Measurements from ENCODE around the gene EGLN3.
"Not testable (repeated sequence)": the region's sequence is repeated elsewhere in the genome, so short reads cannot be mapped to it uniquely, and the experiment has no call there.

The EGLN3 gene

DNA sequence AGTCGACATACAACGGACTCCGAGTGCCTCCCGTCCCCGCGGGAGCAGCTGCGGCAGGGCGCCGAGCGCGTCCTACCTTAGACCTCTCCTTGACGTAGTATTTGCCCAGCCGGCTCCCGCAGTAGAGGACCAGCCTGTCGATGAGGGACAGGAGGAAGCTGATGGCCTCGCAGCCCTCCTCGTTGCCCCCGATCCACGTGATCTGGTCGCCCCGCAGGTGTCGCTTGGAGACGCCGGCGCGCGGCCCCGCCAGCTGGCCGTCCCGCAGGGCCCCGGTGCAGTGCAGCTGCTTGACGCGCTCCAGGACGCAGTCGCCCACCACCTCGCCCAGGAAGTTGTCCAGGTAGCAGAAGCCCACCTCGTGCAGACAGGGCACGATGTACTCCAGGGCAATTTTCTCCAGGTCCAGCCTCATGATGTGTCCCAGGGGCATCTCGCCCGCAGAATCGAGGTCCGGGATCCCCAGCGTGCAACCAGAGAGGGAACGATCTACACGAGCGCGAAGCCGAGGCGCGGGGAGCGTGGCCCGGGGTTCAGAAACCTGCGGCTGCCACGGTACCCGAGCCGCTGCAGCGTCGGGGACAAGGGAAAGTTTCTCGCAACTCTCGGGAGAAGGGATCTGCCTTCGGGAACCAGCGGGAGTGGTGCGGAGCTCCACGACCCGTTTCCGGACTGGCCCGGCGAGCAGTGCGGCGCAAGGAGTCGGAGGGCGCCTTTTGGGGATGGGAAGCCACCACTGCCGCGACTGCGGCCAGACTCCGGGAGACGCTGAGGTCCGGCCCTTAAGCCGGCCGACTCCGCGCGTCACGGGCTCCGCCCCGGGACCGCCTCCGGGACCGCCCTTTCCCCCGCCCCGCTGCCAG lies at the start of gene EGLN3:
Gene EGLN3 (minus strand): TSS at position 755 of the 863 bp plus-strand sequence. CDS start 322 bp downstream, at position 433.
- DNase-seq: peak; percentile 79

DNA sequence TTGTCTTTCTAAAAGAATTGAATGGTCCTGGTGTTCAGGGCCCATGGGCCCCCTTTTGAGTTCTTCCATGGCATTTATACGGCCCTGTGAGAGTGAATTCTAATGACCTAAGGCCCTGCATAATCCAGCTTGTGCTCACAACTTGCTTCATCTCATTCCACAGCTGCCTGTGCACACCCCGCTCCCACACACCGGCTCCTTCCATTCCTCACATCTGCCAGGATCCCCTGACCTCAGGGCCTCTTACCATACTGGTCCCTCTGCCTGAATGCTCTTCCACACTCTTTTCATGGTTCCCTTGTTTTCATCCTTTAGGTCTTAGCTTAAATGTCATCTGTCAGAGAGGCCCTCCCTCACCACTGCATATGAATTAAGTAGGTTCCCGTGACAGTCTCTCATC lies 49.5 kb upstream of the EGLN3 start:
- DNase-seq: no peak

DNA sequence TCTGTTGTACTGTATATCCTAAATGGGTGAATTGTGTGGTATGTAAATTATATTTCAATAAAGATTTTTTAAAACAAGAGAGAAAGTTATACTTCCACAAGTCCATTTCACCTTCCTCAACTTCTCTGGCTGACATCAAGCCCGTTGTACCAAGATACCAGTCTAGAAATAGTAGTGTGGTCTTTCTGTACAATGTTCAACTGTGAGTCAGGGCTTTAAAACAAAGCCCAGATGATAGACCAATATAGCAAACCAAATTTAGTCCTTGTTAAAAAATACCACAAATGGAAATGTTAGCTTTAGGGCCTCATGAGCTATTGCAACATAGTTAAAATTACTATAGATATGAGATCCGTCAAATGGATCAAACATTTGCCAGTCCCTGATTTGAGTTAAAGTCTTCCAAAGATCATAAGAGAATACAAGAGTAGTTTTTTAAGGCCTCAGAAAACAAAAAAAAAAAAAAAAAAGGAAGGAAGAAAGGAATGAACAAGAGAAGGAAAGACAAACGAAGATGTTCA lies 49.0 kb upstream of the EGLN3 start:
- DNase-seq: no peak

- no peak for DNase-seq
These were observed 46.7 kb upstream of the EGLN3 start for GRCh38 chr14:33997611-33998010.

- DNase-seq: no peak
These were observed 45.6 kb upstream of the EGLN3 start for GRCh38 chr14:33996462-33996861.

- DNase-seq: no peak
These were observed 42.4 kb upstream of the EGLN3 start for GRCh38 chr14:33993246-33993645.

GRCh38 chr14:33992274-33993007 lies 41.6 kb upstream of the EGLN3 start:
- no peak for DNase-seq

DNA sequence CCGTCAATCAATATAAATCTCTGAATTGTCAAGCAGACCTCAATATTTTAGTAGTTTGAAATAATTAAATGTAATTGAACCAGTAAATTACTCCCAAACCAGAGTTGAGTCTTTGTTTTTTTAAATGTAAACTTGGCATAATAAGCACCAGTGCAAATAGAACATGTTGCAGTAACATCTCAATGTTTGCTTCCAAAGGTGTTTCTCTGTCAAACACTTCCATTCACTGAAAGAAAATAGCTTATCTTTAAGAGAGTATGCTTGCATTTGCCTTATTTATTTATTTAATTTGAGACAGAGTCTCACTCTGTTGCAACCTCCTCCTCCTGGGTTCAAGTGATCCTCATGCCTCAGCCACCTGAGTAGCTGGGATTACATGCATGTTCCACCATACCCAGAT lies 39.9 kb upstream of the EGLN3 start:
- no peak for DNase-seq

GRCh38 chr14:33987565-33988080 lies 36.7 kb upstream of the EGLN3 start:
- no peak for DNase-seq

- DNase-seq: no peak
These were observed 35.9 kb upstream of the EGLN3 start for GRCh38 chr14:33986804-33987203.

GRCh38 chr14:33985242-33985641 lies 34.4 kb upstream of the EGLN3 start:
- no peak for DNase-seq

GRCh38 chr14:33979613-33980276 lies 28.9 kb upstream of the EGLN3 start:
- DNase-seq: no peak

DNA sequence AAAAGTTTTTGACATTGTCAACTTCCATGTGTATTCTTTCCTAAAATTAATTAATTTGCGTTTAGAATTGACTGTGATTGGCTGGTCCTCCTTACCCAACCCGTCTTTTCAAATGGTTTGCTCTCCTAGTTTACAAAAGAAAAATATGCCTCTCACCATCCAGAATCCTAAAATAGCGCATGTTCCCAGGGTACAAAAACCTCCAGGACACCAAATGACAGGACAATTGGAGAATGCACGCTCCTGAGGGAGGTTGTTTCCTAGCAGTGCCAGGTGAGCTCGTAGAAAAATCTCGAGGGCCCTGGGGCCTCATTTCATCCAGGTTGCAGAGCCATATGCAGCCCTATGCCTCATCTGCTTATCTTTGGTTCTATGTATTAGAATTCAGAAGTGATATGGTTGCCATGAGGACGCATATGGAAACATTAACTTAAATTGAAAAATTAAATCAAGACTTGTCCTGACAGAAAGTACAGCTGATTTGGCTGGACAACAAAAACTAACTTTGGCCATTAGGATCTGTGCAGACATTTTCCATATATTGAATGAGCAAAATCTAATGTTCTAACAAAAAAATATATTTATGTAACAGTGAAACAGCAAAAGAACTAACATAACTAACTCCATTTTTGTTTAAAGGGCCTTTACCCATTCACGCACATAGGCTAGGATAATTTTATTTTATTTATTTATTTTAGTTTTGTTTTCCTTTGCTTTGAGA lies 28.2 kb upstream of the EGLN3 start:
- DNase-seq: no peak

DNA sequence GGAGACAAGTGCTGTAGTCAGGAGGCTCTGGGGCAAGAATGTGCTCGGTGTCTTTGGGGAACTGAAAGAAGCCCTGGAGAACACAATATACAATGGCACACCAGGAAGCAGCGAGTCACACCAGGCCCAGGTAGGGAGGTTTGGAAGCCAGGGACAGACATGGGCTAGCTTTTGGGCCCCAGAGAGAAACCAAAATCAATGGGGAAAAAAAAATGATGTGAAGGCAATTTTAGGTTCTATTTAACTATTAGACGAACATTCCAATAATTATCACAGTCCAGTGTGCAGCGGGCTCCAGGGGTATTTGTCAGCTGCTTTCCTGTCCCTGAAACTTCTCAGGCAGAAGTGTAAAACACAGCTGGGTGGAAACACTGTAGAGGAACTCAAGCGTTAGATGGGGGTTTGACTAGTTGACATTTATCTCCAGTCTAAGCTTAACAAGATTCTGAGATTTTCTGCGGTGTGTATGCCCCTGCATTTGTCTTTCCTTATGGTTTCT lies 21.8 kb upstream of the EGLN3 start:
- DNase-seq: no peak

GRCh38 chr14:33969846-33970245 lies 19.0 kb upstream of the EGLN3 start:
- not testable (repeated sequence) for DNase-seq

GRCh38 chr14:33968722-33969121 lies 17.8 kb upstream of the EGLN3 start:
- no peak for DNase-seq

- no peak for DNase-seq
These were observed 16.3 kb upstream of the EGLN3 start for GRCh38 chr14:33967138-33967537.

GRCh38 chr14:33966276-33966675 lies 15.4 kb upstream of the EGLN3 start:
- no peak for DNase-seq

DNA sequence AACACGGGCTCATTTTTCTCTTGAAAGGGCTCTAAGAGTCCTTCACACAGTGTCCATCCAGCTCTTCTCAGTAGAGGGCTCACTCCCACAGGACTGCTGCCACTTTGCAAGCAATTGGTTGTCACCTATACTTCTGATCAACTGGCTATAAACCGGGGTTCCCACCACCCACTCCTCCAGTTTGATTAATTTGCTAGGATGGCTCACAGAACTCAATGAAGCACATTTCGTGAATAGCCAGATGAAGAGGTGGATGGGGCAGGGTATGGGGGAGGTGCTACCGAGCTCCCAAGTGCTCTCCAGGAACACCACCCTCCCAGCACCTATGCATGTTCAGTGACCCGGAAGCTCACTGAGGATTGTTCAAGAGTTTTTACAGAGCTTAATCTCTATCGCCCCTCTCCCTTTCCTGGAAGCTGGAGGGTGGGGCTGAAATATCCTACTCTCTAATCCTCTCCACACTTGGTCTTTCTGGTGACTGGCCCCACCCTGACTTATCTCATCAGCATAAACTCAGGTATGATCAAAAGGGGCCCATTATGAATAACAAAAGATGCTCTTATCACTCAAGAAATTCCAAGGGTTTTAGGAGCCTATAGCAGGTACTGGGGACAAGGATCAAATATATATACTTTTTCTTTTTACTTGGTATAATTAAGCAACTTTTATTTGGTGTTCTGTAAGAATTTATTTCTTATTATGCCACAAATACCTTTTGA lies 13.9 kb upstream of the EGLN3 start:
- DNase-seq: no peak

- no peak for DNase-seq
These were observed 13.0 kb upstream of the EGLN3 start for GRCh38 chr14:33963892-33964291.

DNA sequence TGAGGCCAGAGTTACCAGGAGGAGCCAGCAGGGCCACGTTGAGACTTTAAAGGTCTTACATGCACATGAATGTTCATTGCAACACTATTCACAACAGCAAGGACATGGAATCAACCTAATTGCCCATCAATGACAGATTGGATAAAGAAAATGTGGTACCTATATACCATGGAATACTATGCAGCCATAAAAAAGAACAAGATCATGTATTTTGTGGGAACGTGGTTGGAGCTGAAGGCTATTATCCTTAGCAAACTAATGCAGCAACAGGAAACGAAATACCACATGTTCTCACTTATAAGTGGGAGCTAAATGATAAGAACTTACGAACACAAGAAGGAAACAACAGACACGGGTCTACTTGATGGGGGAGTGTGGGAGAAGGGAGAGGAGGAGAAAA lies 11.6 kb upstream of the EGLN3 start:
- DNase-seq: not testable (repeated sequence)

- no peak for DNase-seq
These were observed 11.1 kb upstream of the EGLN3 start for GRCh38 chr14:33962016-33962415.
